Measurements from ENCODE around the gene MEGF11. TPM values are rescaled to one million over a fixed set of nuclear protein-coding genes. Genes with fewer than 3 reads are reported as not detected.

MEGF11 gene
- total RNA-seq, 1 donor from 2014 or later = not detected

- Mint-ChIP-seq H3K9me3 (no peaks in the 10 kb centered on the region), H3K4me3 (no peak overlapping the region), H3K27ac (no peak overlapping the region), H3K4me1 (no peaks in the 10 kb centered on the region), H3K36me3 (ENCODE audit: low read depth) (no peaks in the 10 kb centered on the region), H3K27me3 (peaks cover 10% of the 10 kb centered on the region)
- CTCF ChIA-PET = no interaction called here
- TF ChIP-seq CTCF (IDR thresholded peaks at IDR 0.05) = no peak
- POLR2A ChIA-PET = no interaction called here
- DNase-seq = no peak
- intact Hi-C loops (cut with micrococcal nuclease) = no loop called here
- no peak for ATAC-seq (ENCODE audit: low read depth)
Observed at GRCh38 chr15:66068801-66069200, 184.7 kb downstream of the MEGF11 start.

- Mint-ChIP-seq H3K27me3 (peaks cover 5% of the 10 kb centered on the region), H3K27ac (no peak overlapping the region), H3K4me1 (no peaks in the 10 kb centered on the region), H3K36me3 (ENCODE audit: low read depth) (no peaks in the 10 kb centered on the region), H3K4me3 (no peak overlapping the region), H3K9me3 (no peaks in the 10 kb centered on the region)
- CTCF ChIA-PET = no interaction called here
- intact Hi-C loops (cut with micrococcal nuclease) = no loop called here
- no peak for TF ChIP-seq CTCF (IDR thresholded peaks at IDR 0.05)
- POLR2A ChIA-PET = no interaction called here
- no peak for ATAC-seq (ENCODE audit: low read depth)
- DNase-seq = no peak
Observed at GRCh38 chr15:66067687-66068086, 185.9 kb downstream of the MEGF11 start.

GRCh38 chr15:66066481-66066880, 187.1 kb downstream of the MEGF11 start:
- ATAC-seq (ENCODE audit: low read depth) = no peak
- no peak overlapping the region for H3K27ac Mint-ChIP-seq
- H3K36me3 Mint-ChIP-seq (ENCODE audit: low read depth) = no peaks in the 10 kb centered on the region
- POLR2A ChIA-PET = no interaction called here
- H3K27me3 Mint-ChIP-seq = peaks cover 5% of the 10 kb centered on the region
- CTCF ChIA-PET = no interaction called here
- DNase-seq = no peak
- H3K4me1 Mint-ChIP-seq = no peaks in the 10 kb centered on the region
- TF ChIP-seq CTCF (IDR thresholded peaks at IDR 0.05) = no peak
- no peak overlapping the region for H3K4me3 Mint-ChIP-seq
- H3K9me3 Mint-ChIP-seq = no peaks in the 10 kb centered on the region
- intact Hi-C loops (cut with micrococcal nuclease) = no loop called here

GRCh38 chr15:66066005-66066404, 187.5 kb downstream of the MEGF11 start:
- Mint-ChIP-seq H3K27me3 (peaks cover 5% of the 10 kb centered on the region), H3K36me3 (ENCODE audit: low read depth) (no peaks in the 10 kb centered on the region), H3K27ac (no peak overlapping the region), H3K9me3 (no peaks in the 10 kb centered on the region), H3K4me3 (no peak overlapping the region), H3K4me1 (no peaks in the 10 kb centered on the region)
- no peak for ATAC-seq (ENCODE audit: low read depth)
- TF ChIP-seq CTCF (IDR thresholded peaks at IDR 0.05) = no peak
- CTCF ChIA-PET = no interaction called here
- no peak for DNase-seq
- intact Hi-C loops (cut with micrococcal nuclease) = no loop called here
- POLR2A ChIA-PET = no interaction called here

- TF ChIP-seq CTCF (IDR thresholded peaks at IDR 0.05) = no peak
- CTCF ChIA-PET = no interaction called here
- H3K4me3 Mint-ChIP-seq = no peak overlapping the region
- no peaks in the 10 kb centered on the region for H3K9me3 Mint-ChIP-seq
- no peaks in the 10 kb centered on the region for H3K36me3 Mint-ChIP-seq (ENCODE audit: low read depth)
- ATAC-seq (ENCODE audit: low read depth) (no peak), DNase-seq (no peak)
- H3K27ac Mint-ChIP-seq = no peak overlapping the region
- peaks cover 10% of the 10 kb centered on the region for H3K27me3 Mint-ChIP-seq
- intact Hi-C loops (cut with micrococcal nuclease) = no loop called here
- no peaks in the 10 kb centered on the region for H3K4me1 Mint-ChIP-seq
- POLR2A ChIA-PET = no interaction called here
Observed at GRCh38 chr15:66065325-66065724, 188.2 kb downstream of the MEGF11 start.
